Hindlimb muscle (tissue), 1 donor: ENCODE measurements around the gene TOP3B. TPM values are rescaled to one million over a fixed set of nuclear protein-coding genes. Genes with fewer than 3 reads are reported as not detected.

Experiments
- DNase-seq: peaks from one replicate; pipeline ENCODE4 v3.0.0-alpha.2; 2013
- polyA plus RNA-seq: library from polyadenylated mRNA; unstranded; fragments of 120-200 nt; gene quantifications from one replicate; pipeline ENCODE4 v1.2.1, GENCODE V29; 2013; ENCODE audit not compliant: insufficient read length

Gene TOP3B
- polyA plus RNA-seq, 1 donor, result 16.7 TPM

DNA sequence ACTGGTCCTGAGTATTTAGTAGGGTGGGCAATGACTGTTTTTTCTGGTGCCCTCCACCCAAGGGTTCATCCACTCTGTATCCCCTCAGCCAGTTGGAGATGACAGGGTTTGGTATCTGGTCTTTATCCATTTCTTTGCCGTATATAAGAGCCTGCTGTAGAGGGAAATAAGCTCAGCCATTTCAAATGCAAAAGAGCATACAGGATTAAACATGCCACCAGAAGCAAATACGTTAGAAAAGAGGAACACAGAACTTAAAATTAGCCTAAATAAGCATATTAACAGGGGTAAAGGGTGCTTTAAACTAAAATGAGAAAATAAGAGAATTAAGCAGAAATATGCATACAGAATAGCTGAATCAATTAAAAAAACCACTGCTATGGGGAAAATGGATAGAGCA is 27.8 kb upstream of the TOP3B start:
- no peak for DNase-seq

GRCh38 chr22:22009661-22010060 is 27.1 kb upstream of the TOP3B start:
- no peak for DNase-seq

DNA sequence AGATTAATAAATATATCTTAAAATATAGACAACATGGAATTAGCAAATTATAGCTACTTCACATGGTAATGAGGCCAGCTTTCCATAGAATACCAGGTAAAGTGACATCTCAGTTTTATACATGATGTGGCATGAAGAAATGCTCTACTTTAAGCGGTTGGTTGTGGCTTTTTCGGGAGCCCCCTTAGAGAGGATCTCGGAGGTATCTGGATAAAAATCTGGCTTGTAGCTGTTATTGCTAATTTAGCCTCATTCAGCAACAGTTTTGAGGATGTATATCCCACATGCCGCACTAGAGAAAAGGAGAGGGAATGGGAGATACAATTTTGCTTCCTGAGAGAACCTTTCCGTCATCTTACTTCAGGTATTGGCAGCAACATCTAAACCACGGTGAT is 24.0 kb upstream of the TOP3B start:
- no peak for DNase-seq

GRCh38 chr22:22005945-22006595 is 23.5 kb upstream of the TOP3B start:
- DNase-seq, result no peak

DNA sequence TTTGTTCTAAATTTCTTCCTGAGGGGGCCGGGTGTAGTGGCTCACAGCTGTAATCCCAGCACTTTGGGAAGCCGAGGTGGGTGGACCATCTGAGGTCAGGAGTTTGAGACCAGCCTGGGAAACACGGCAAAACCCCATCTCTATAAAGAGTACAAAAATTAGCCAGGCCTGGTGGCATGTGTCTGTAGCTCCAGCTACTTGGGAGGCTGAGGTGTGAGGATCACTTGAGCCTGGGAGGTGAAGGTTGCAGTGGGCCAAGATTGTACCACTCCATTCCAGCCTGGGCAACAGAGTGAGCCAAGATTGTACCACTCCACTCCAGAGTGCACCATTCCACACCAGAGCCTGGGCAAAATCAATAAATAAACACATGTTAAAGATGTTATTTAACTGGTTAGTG is 20.6 kb upstream of the TOP3B start:
- DNase-seq, result no peak

- no peak for DNase-seq
Observed at GRCh38 chr22:22002526-22003055, 20.0 kb upstream of the TOP3B start.

GRCh38 chr22:22001664-22002525 is 19.3 kb upstream of the TOP3B start:
- DNase-seq, result no peak

GRCh38 chr22:21998595-21999247 is 16.1 kb upstream of the TOP3B start:
- DNase-seq, result no peak

DNA sequence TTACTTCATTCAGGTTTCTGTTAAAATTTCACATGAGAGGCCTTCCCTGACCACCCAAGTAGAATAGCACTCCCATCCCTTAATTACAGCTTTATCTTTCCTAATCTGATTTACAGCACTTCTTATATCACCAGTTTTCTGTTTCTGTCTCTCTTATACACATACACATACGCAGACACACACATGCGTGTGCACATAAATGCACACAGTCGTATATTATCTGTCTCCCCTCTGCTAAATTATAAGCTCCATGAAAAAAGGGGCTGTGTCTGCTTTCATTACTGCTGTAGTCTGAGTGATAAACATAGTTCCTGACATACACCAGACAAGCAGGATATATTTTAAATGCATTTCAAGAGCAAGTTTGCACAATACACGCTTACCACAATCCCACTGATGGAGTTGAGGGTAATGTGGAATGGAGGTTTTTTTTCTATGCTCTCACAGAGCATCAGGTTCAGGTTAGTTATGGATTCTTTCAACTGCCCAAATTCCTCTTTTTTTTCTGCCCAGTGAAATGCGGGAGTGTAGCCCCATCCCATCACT is 13.7 kb upstream of the TOP3B start:
- no peak for DNase-seq

- DNase-seq, result no peak
Observed at GRCh38 chr22:21995660-21996059, 13.1 kb upstream of the TOP3B start.

DNA sequence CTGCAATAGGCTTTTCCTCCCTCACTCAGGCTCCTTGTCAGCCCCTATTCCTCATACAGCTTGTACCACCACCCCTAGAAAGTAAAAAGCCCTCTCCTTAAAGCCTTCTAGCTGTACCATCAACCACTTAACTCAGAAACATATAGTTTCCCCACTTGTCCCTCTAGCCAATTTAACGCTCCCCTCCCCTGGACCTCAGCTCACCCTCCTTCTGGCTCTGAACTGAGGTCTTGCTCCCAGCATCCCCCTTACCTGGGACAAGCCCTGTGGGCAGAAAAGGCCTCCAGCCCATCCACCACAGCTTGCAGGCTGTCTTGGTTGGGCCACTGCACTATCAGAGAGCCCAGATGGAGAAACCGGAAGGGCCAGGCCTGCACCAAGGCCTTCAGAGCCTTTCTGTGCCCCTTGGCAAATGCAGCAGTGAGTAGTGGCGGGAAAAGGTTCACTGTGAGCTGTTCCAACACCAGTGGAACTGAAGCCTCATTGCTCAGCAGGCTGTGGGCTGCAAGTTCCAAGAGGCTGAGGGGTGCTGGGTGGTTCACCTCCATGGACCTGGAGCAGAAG is 12.4 kb upstream of the TOP3B start:
- no peak for DNase-seq

DNA sequence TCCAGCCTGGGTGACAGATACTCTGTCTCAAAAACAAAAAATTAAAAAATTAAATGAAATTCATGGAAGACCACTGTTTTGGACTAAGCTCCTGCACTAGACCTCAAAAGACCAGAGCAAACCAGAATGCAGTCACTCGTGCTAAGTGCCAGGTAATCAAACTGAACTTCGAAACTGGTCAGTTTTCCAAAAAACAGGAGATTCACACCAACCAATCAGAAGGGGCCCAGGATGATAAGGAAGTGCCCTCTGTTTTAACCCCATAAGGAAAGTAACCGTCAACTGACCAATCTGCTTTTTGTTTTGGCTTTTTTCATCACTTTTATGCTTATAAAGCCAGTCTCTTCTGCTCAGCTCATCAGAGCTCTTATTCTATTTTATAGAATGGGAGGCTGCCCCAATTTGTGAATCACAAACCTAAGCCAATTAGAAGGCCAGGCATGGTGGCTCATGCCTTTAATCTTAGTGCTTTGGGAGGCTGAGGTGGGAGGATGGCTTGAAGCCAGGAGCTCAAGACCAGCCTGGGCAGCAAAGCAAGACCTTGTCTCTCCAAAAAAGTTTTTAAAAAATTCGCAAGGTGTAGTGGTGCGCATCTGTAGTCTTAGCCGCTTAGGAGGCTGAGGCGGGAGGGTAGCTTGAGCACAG is 10.1 kb upstream of the TOP3B start:
- DNase-seq, result no peak

- no peak for DNase-seq
Observed at GRCh38 chr22:21991774-21992173, 9.2 kb upstream of the TOP3B start.

GRCh38 chr22:21991304-21991596 is 8.7 kb upstream of the TOP3B start:
- DNase-seq, result no peak

DNA sequence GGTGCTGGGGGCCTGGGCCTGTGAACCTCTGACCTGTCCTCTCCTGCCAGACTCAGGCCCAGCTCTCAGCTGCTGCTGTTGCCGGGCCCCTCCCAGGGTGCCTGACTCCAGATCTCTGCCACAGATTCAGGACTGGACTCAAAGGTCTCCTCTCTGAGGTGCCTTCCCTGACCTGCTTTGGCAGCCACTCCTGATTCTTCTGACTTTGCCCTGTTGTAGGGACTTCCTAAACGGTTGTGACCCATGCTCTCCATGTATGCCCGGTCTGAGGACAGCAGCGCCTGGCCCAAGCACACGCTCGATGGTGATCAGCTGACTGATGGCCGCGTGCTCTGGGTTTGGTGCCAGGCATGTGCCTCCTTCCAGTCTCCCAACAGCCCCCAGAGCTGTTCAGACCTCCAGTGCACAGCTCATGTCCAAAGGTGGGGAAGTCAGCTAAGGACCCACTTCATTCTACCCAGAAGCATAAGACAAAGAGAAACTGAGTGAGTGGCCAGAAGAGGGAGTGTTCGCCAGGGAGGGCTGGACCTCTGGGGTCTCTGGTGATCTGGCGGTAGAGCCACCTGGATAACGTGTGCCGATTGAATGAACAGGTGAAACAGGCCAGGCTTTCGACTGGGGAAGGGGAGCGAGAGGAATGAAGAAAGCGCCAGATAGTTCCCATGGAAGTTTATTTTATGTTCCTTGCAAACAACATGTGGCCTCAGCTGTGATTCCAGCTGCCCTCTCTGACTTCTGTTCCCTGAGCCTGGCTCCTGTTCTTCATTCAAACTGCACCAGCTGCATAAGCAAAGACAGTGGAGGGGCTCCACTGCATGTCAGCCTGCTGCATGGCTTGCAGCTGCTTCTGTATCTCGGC is 8.1 kb upstream of the TOP3B start:
- no peak for DNase-seq

DNA sequence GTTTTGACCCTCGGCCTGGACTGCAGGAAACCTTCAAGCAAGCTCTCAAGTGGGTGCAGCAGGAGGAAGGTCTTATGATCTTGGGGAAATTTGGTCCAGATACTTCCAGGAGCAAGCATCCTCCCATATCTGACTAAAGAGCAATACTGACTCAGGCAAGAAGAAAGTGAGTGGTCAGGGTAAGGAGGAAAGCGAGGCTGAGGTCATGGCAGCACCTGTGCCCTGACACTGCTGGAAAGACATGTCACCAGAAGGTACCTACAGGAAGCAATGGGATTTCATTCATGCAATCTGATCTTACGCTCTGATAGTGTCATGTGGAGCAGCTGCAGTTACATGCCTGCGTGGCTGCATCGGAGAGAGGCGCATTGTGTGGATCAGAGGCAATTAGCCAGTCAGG is 6.5 kb upstream of the TOP3B start:
- no peak for DNase-seq

- DNase-seq, result no peak
Observed at GRCh38 chr22:21985214-21985613, 2.6 kb upstream of the TOP3B start.

DNA sequence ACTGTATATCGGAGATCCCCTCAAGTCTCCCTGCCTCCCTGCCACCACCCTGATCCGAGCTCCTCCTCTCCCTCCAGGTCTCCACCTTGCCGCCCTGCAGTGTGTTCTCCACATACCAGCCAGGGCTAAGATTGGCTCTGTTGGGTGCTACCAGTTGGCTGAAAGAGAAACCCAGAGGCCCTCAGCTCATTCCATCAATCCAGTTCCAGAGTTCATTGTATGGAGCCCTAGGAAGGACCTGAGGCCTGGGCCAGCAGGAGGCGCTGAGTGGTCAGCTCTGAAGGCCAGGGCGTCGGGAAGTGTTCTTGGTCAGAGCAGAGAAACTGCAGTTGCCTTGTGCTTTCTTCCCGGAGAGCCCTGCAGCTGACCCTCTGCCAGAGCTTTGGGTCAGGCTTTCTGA is 2.2 kb upstream of the TOP3B start:
- no peak for DNase-seq

GRCh38 chr22:21981874-21982273 is 713 bp downstream of the TOP3B start:
- DNase-seq, result no peak

DNA sequence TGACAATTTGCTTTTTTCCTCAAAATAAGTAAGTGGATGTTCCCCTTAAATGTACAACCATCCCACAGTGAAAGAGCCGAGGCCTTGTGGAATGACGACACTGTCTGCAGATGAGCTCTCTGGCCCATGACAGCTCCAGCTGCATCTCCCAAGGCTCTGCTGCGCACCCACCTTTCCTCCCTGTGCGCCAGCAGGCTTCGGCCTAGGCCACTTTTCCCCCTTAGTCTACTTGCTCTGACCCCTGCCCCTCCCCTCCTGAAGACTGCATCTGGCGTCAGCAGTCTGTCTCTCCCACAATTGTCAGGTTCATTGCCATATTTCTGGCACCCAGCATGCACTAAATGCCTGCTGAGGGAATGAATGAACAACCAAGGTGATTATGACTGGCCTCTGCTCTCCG is 2.0 kb downstream of the TOP3B start:
- DNase-seq, result no peak

DNA sequence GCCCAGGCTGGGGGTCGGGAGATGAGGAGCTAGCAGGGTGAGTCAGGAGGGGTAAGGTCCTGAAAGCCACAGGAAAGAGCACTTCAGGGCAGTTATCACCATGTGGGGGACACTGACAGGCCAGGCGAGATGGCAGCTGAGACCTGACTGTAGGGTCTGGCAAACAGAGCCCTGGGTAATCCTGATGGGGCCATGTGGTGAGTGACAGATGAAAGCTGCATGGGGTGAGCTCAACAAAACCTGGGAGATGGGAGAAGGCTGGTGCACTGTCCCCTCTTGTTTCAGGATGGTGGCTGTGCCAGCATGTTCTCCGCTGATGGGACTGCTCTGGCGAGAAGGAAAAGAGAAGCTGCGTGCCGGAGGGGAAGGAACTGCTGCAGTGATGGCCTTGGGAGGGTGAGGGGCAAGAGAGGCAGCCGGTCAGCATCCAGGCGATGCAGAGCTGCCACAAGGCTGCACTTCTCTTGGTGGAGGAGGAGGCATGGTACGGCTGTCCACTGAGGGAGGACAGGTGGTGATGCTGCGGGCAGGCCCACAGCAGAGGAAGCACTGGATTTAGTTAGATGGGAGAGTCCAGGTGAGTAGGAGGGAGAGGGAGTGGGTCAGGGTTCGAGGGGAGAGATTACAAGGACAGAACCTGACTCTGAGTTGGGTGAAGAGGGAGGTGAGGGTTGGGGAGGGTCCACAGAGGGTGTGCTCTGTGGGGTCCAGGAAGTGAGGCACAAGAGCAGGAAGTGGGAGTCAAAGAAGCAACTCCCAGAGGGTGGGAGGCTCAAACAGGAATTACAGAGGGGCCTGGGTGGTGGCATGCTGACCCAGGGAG is 3.8 kb downstream of the TOP3B start:
- DNase-seq, result no peak
